IMR-90 (cell line): ENCODE measurements around the gene KLF13. TPM values are rescaled to one million over a fixed set of nuclear protein-coding genes. Genes with fewer than 3 reads are reported as not detected.

Experiments
- ATAC-seq: fragments of 200-7000 bp; cut with Tn5 transposase; 2 replicates; pipeline ENCODE4 v1.9.1; 2020; ENCODE audit warnings: low read depth, mild to moderate bottlenecking, moderate library complexity
- BruUV-seq: library from RNA; stranded (reverse); fragments of 400-500 nt; replicated peaks from 2 replicates; lab custom pipeline; 2021; lab: Mats Ljungman, UMichigan
- CTCF ChIA-PET: fragments of 300-600 bp; formaldehyde crosslinking; extraction: SDS; loops from one replicate; lab custom pipeline; 2021; ENCODE audit warnings: antibody characterized with exemption; lab: Yijun Ruan, JAX
- POLR2A ChIA-PET: fragments of 300-600 bp; sonication (Branson Sonifier 250); formaldehyde crosslinking; loops from one replicate; lab custom pipeline; 2022; ENCODE audit warnings: antibody characterized with exemption; ENCODE audit not compliant: unreplicated experiment; lab: Charles Lee
- DNase-seq: peaks from one replicate; pipeline ENCODE4 v3.0.0; 2013
- H2AFZ ChIP-seq: replicated peaks from 2 replicates; pipeline ENCODE3; 2013; ENCODE audit warnings: low read length, mild to moderate bottlenecking; ENCODE audit not compliant: poor library complexity
- H2AK5ac ChIP-seq: 2 replicates; pipeline ENCODE4 v1.6.1; 2013; ENCODE audit warnings: low read depth, low read length, inconsistent platforms
- H2AK9ac ChIP-seq: replicated peaks from 2 replicates; pipeline ENCODE3; 2013; ENCODE audit warnings: mild to moderate bottlenecking, low read depth, low read length, moderate library complexity; ENCODE audit not compliant: poor library complexity
- H2BK120ac ChIP-seq: 2 replicates; pipeline ENCODE4 v1.6.1; 2013; ENCODE audit warnings: low read depth, low read length, inconsistent platforms
- H2BK15ac ChIP-seq: 3 replicates; pipeline ENCODE4 v1.6.1; 2013; ENCODE audit warnings: low read depth, low read length, inconsistent platforms
- H2BK20ac ChIP-seq: 2 replicates; pipeline ENCODE4 v1.6.1; 2013; ENCODE audit warnings: low read depth, mild to moderate bottlenecking, inconsistent platforms, low read length, moderate library complexity
- H2BK5ac ChIP-seq: 2 replicates; pipeline ENCODE4 v1.6.1; 2013; ENCODE audit warnings: mild to moderate bottlenecking, low read depth, low read length, inconsistent platforms; ENCODE audit not compliant: poor library complexity, severe bottlenecking
- H3K14ac ChIP-seq: replicated peaks from 2 replicates; pipeline ENCODE4 v1.6.1; 2013; ENCODE audit warnings: low read depth, low read length, inconsistent platforms
- H3K18ac ChIP-seq: 2 replicates; pipeline ENCODE4 v1.6.1; 2013; ENCODE audit warnings: low read depth, low read length, control low read depth
- H3K23ac ChIP-seq: 2 replicates; pipeline ENCODE4 v1.6.1; 2013; ENCODE audit warnings: low read depth, low read length, inconsistent platforms
- H3K27ac ChIP-seq: 2 replicates; pipeline ENCODE4 v1.5.1; 2013; ENCODE audit warnings: mild to moderate bottlenecking, control low read depth, low read length; ENCODE audit not compliant: insufficient read depth
- H3K27me3 ChIP-seq: 2 replicates; pipeline ENCODE4 v1.6.1; 2013; ENCODE audit warnings: low read length; ENCODE audit not compliant: control insufficient read depth, insufficient read depth
- H3K36me3 ChIP-seq: 2 replicates; pipeline ENCODE4 v1.6.1; 2013; ENCODE audit warnings: low read length, mixed read lengths; ENCODE audit not compliant: control insufficient read depth, insufficient read depth
- H3K4ac ChIP-seq: 2 replicates; pipeline ENCODE4 v1.6.1; 2013; ENCODE audit warnings: low read depth, low read length, inconsistent platforms
- H3K4me1 ChIP-seq: 2 replicates; pipeline ENCODE4 v1.6.1; 2013; ENCODE audit warnings: low read length, mixed read lengths; ENCODE audit not compliant: control insufficient read depth, insufficient read depth
- H3K4me2 ChIP-seq: 2 replicates; pipeline ENCODE4 v1.6.1; 2013; ENCODE audit warnings: low read depth, mild to moderate bottlenecking, control low read depth, low read length, moderate library complexity
- H3K4me3 ChIP-seq: 2 replicates; pipeline ENCODE4 v1.5.1; 2013; ENCODE audit warnings: low read depth, mild to moderate bottlenecking, control low read depth, low read length, moderate library complexity; ENCODE audit not compliant: insufficient read depth
- H3K56ac ChIP-seq: 2 replicates; pipeline ENCODE4 v1.6.1; 2013; ENCODE audit warnings: low read length, inconsistent platforms; ENCODE audit not compliant: insufficient read depth; ENCODE audit errors: extremely low read depth
- H3K79me1 ChIP-seq, 2 experiments: 2 replicates each; pipeline ENCODE4 v1.6.1; 2013; ENCODE audit warnings: low read length in 2 of 2, inconsistent platforms in 1 of 2, low read depth in 1 of 2
- H3K9ac ChIP-seq: 2 replicates; pipeline ENCODE4 v1.6.1; 2013; ENCODE audit warnings: low read depth, low read length, control low read depth
- H3K9me1 ChIP-seq: 2 replicates; pipeline ENCODE4 v1.6.1; 2013; ENCODE audit warnings: low read length, inconsistent platforms; ENCODE audit not compliant: insufficient read depth
- H3K9me3 ChIP-seq: 2 replicates; pipeline ENCODE4 v1.6.1; 2013; ENCODE audit warnings: low read length; ENCODE audit not compliant: control insufficient read depth, insufficient read depth
- H4K20me1 ChIP-seq: 2 replicates; pipeline ENCODE4 v1.6.1; 2013; ENCODE audit warnings: low read length, inconsistent platforms; ENCODE audit not compliant: insufficient read depth
- H4K5ac ChIP-seq: 2 replicates; pipeline ENCODE4 v1.6.1; 2013; ENCODE audit warnings: mild to moderate bottlenecking, low read depth, low read length, control low read depth
- H4K8ac ChIP-seq, 2 experiments: 2 replicates each; pipeline ENCODE4 v1.6.1; 2013; ENCODE audit warnings: low read depth in 2 of 2, low read length in 2 of 2, control low read depth in 1 of 2, inconsistent platforms in 1 of 2
- H4K91ac ChIP-seq: 2 replicates; pipeline ENCODE4 v1.6.1; 2013; ENCODE audit warnings: low read depth, low read length, inconsistent platforms; ENCODE audit not compliant: insufficient read depth
- CHD1 ChIP-seq: IDR thresholded peaks from 2 replicates; pipeline ENCODE4 v1.6.1; 2012; ENCODE audit warnings: low read depth, low read length, improper control_type of control experiment
- FOS ChIP-seq: fragments of 150-350 bp; IDR thresholded peaks from 2 replicates; pipeline ENCODE4 v1.6.1; 2016; ENCODE audit warnings: low read depth, low read length
- MAFK ChIP-seq: IDR thresholded peaks from 2 replicates; pipeline ENCODE4 v1.6.1; 2012; ENCODE audit warnings: low read depth, low read length, improper control_type of control experiment
- MAZ ChIP-seq: IDR thresholded peaks from 2 replicates; pipeline ENCODE4 v1.6.1; 2012; ENCODE audit warnings: low read depth, mild to moderate bottlenecking, low read length, improper control_type of control experiment, moderate library complexity, borderline replicate concordance
- MXI1 ChIP-seq: IDR thresholded peaks from 2 replicates; pipeline ENCODE4 v1.6.1; 2012; ENCODE audit warnings: low read depth, mild to moderate bottlenecking, low read length, moderate library complexity, borderline replicate concordance
- USF2 ChIP-seq: fragments of 150-350 bp; IDR thresholded peaks from 2 replicates; pipeline ENCODE4 v1.6.1; 2017; ENCODE audit warnings: mild to moderate bottlenecking, antibody characterized with exemption, low read length, low read depth
- WGBS, 2 experiments: methylation state at CpG; one replicate each; pipeline versions ENCODE4 v1.1.5 to v1.1.7; 2013; ENCODE audit warnings: missing lambda C conversion rate in 2 of 2; ENCODE audit not compliant: insufficient read length in 1 of 2; ENCODE audit errors: extremely low coverage in 2 of 2; 5-methylcytosine and 5-hydroxymethylcytosine counted together
- dilution Hi-C: fragments of 300-500 bp; cut with HindIII; formaldehyde crosslinking; loops from one replicate; pipeline ENCODE4 v1.14.3; 2018; ENCODE audit warnings: low sequenced_read_pairs; ENCODE audit not compliant: unreplicated experiment
- in situ Hi-C: fragments of 300-500 bp; cut with MboI; formaldehyde crosslinking; loops from 3 replicates; pipeline ENCODE4 v1.14.3; 2019; ENCODE audit warnings: low sequenced_read_pairs, inconsistent platforms, mixed read lengths
- intact Hi-C: fragments of 100-400 bp; cut with micrococcal nuclease; formaldehyde crosslinking; loops from 2 replicates; pipeline ENCODE4 v1.10.0; 2022
- polyA plus RNA-seq, 3 experiments: library from polyadenylated mRNA; depleted of rRNA; stranded (reverse); fragments of >200 nt; gene quantifications; 2 replicates each; pipeline ENCODE4 v1.2.3, GENCODE V29; 2012; ENCODE audit warnings: low replicate concordance in 1 of 3
- total RNA-seq: library from RNA; depleted of rRNA; stranded (reverse); fragments of >200 nt; gene quantifications from 2 replicates; pipeline ENCODE4 v1.2.3, GENCODE V29; 2012
- TF ChIP-seq, protein P1 (sequence below): conservative IDR thresholded peaks from 2 replicates; pipeline ENCODE4 v1.5.1; 2012; ENCODE audit warnings: mild to moderate bottlenecking, low read depth, low read length, improper control_type of control experiment

Gene KLF13
- total and polyA plus RNA-seq, 2 of the 4 experiments (the other 2 are of a cell fraction), result 9.5 to 10.6 TPM

DNA sequence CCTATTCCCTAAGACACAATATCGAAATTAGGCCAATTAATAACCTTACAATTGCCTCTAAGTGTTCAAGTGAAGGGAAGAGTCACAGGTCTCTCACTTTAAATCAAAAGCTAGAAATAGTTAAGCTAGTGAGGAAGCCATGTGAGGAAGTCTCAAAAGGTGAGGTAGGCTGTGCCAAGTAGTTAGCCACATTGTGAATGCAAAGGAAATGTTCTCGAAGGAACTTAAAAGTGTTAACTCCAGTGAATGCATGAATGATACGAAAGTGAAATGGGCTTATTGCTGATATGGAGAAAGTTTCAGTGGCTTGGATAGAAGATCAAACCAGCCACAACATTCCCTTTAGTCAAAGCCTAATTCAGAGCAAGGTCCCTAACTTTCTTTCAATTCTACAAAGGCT is 59.1 kb downstream of the KLF13 start:
- H4K91ac ChIP-seq, result no peak overlapping the region
- no peak for ATAC-seq
- no peak overlapping the region for H2AK9ac ChIP-seq
- dilution Hi-C loops, result no loop called here
- no peak for DNase-seq
- H2BK15ac ChIP-seq, result no peak overlapping the region
- POLR2A ChIA-PET, result no interaction called here
- H4K8ac ChIP-seq, result no peak overlapping the region
- H4K20me1 ChIP-seq, result 0 out of 2 replicates have a peak, but pooled peaks cover 5% of the 10 kb centered on the region
- peaks cover 10% of the 10 kb centered on the region; the same call in 1 of the 2 replicates for H3K9me1 ChIP-seq
- no peak overlapping the region for H3K4ac ChIP-seq
- H4K5ac ChIP-seq, result no peak overlapping the region
- in situ Hi-C loops, result no loop called here
- TF ChIP-seq MXI1, result no peak
- TF ChIP-seq MAZ, result no peak
- no peak for TF ChIP-seq MAFK
- TF ChIP-seq, protein P1, sequence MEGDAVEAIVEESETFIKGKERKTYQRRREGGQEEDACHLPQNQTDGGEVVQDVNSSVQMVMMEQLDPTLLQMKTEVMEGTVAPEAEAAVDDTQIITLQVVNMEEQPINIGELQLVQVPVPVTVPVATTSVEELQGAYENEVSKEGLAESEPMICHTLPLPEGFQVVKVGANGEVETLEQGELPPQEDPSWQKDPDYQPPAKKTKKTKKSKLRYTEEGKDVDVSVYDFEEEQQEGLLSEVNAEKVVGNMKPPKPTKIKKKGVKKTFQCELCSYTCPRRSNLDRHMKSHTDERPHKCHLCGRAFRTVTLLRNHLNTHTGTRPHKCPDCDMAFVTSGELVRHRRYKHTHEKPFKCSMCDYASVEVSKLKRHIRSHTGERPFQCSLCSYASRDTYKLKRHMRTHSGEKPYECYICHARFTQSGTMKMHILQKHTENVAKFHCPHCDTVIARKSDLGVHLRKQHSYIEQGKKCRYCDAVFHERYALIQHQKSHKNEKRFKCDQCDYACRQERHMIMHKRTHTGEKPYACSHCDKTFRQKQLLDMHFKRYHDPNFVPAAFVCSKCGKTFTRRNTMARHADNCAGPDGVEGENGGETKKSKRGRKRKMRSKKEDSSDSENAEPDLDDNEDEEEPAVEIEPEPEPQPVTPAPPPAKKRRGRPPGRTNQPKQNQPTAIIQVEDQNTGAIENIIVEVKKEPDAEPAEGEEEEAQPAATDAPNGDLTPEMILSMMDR, result no peak
- TF ChIP-seq CHD1, result no peak
- TF ChIP-seq FOS, result no peak
- no peak for TF ChIP-seq USF2
- peaks cover 3% of the 10 kb centered on the region; the same call in 1 of the 2 replicates for H3K36me3 ChIP-seq
- H2BK20ac ChIP-seq, result no peak overlapping the region
- H3K18ac ChIP-seq, result no peak overlapping the region
- peaks cover 6% of the 10 kb centered on the region for H3K4me1 ChIP-seq
- H3K4me2 ChIP-seq, result no peak overlapping the region
- no peak overlapping the region for H3K4me3 ChIP-seq
- no peak overlapping the region for H3K9ac ChIP-seq
- H3K79me1 ChIP-seq, result 0 out of 4 replicates have a peak, but pooled peaks cover 0 to 3% of the 10 kb centered on the region in 2 experiments
- H2BK5ac ChIP-seq, result no peak overlapping the region
- intact Hi-C loops, result no loop called here
- CTCF ChIA-PET, result no interaction called here
- no peak overlapping the region for H2BK120ac ChIP-seq
- BruUV-seq, result no TSS peak
- no peak overlapping the region for H3K27ac ChIP-seq
- H3K23ac ChIP-seq, result no peak overlapping the region
- H2AFZ ChIP-seq, result no peak overlapping the region
- no peak overlapping the region for H2AK5ac ChIP-seq
- 63% methylated on average over 1 of the region's 3 CpGs; no CpG with 5 or more reads in 1 of the 2 experiments for WGBS, 2 experiments
- peaks cover 3% of the 10 kb centered on the region for H3K9me3 ChIP-seq
- H3K14ac ChIP-seq, result no peak overlapping the region
- H3K56ac ChIP-seq, result no peak overlapping the region
- H3K27me3 ChIP-seq, result no peaks in the 10 kb centered on the region
